A549 (cell line): ENCODE results near the gene GPR63.

Experiments
- CTCF ChIP-seq: fragments of >200 bp; sonication (Bioruptor Twin); formaldehyde crosslinking; IDR thresholded peaks from 3 replicates; pipeline ENCODE4 v1.5.1; 2016
- PBX3 ChIP-seq: IDR thresholded peaks from 2 replicates; pipeline ENCODE4 v1.6.1; 2012
- POLR2A ChIP-seq: IDR thresholded peaks from 2 replicates; pipeline ENCODE4 v1.6.1; 2012; ENCODE audit warnings: mild to moderate bottlenecking, low read length
- RAD21 ChIP-seq, 2 experiments: fragments of >200 bp in 1 of 2; sonication (Bioruptor Twin) in 1 of 2; formaldehyde crosslinking in 1 of 2; IDR thresholded peaks in 1 of 2; conservative IDR thresholded peaks in 1 of 2; 2 replicates in 1 of 2; 3 replicates in 1 of 2; pipeline ENCODE4 v1.6.1; 2012 to 2018; ENCODE audit warnings: inconsistent platforms in 1 of 2
- RCOR1 ChIP-seq: fragments of 150-350 bp; IDR thresholded peaks from 2 replicates; pipeline ENCODE4 v1.6.1; 2014; ENCODE audit warnings: antibody characterized with exemption, low read length, low read depth
- REST ChIP-seq: fragments of 200-600 bp; sonication (generic); IDR thresholded peaks from 2 replicates; pipeline ENCODE4 v1.6.1; 2016; ENCODE audit warnings: antibody characterized with exemption, mild to moderate bottlenecking, moderate library complexity
- RNF2 ChIP-seq: fragments of 200-600 bp; sonication (generic); IDR thresholded peaks from 2 replicates; pipeline ENCODE4 v1.6.1; 2016; ENCODE audit warnings: low read depth, mild to moderate bottlenecking, antibody characterized with exemption, moderate library complexity, borderline replicate concordance
- USF2 ChIP-seq: fragments of 450-650 bp; IDR thresholded peaks from 2 replicates; pipeline ENCODE4 v1.6.1; 2014; ENCODE audit warnings: antibody characterized with exemption
- ZSCAN20 ChIP-seq: fragments of 250-450 bp; sonication (Bioruptor Pico); IDR thresholded peaks from 2 replicates; pipeline ENCODE4 v1.8.0; 2022; ENCODE audit warnings: mild to moderate bottlenecking, moderate library complexity

- TF ChIP-seq ZSCAN20 (CRISPR knock-in tag) (no peak), CTCF (no peak), RCOR1 (no peak), POLR2A (no peak), REST (no peak), PBX3 (no peak), RAD21 (conservative IDR thresholded peaks at IDR 0.05 in 1 of 2, IDR thresholded peaks at IDR 0.05 in 1 of 2) (no peak), USF2 (no peak), RNF2 (no peak)
Measured at GRCh38 chr6:96872976-96873375, 35.7 kb upstream of the GPR63 start.
